Inflammatory macrophage treated with lipopolysaccharide for 4 hours (primary cell): Measurements from ENCODE around the gene DDA1.
"Not testable (repeated sequence)": the region's sequence is repeated elsewhere in the genome, so short reads cannot be mapped to it uniquely, and the experiment has no call there.

Source experiments
- DNase-seq: peaks from one replicate; pipeline ENCODE4 v3.0.0-alpha.2; 2020

The DDA1 gene

DNA sequence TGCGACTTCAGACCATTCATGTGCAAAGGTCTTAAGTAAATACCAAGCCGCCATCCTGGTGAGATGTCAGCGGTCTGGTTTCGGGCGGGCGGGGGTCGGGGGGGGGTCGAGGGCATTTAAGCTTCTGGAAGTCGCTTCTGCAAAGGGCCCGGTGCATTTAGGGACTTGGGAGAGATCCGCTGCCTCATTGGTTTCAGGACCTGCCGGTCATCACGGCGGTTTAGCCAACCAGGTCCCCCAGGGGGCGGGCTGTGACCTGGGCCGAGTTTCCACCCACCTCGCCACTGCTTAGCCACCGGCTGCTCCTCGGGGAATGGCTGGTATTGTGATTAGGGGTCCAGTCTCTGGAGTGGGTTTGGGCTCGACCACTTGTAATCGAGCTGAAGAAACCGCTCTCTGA lies 19.9 kb upstream of the DDA1 start:
- peak; percentile 81 for DNase-seq

DNA sequence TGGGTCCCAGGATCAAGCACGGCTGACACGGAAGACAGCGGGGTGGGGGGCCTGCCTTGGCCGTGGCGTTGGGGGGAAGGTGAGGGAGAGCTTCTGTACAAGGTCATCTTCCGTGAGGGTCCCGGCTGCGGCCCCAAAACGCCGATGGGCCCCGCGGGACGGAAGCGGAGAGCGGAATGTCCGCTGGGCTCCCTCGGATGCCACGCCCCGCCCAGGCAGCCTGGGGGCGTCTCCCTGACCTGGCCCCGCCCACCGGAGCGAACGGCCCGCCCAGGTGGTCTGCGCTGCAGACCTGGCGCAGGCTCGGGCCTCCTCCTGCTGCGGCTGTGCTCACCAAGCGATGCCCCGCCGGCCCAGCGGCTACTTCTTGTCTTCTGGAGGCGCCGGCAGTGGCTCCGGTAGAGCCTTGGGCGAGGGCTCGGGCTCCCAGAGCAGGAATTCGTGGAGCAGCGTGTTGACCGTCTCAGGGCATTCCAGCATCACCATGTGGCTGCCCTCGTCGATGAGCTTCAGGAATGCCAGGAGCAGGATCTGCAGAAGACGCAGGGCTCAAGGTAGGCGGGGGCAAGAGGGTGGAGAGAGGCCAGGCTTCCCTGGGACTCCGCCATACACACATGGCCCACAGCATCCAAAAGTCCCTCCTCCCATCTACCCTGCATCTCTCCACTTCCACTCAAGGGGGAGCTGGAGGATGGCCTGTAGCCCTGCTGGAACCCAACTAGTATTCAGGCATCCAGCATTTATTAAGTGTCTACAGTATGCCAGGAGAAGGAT lies 16.9 kb upstream of the DDA1 start:
- peak; percentile 85 for DNase-seq

DNA sequence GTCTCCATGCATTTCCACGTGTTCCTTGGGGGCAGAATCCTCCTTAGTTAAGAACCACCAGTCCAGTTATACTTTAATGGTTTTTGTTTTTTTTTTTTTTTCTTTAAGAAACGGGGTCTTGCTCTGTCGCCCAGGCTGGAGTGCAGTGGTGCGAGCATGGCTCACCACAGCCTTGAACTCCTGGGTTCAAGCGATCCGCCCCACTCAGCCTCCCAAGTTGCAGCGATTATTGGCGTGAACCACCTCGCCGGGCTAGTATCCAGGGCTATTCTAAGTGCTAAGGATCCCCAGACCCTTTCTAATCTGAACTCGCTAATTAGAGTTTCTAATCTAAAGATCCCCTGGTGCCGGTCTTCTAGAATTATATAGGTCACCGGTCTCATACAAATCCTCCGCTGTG lies 15.8 kb upstream of the DDA1 start:
- no peak for DNase-seq

DNA sequence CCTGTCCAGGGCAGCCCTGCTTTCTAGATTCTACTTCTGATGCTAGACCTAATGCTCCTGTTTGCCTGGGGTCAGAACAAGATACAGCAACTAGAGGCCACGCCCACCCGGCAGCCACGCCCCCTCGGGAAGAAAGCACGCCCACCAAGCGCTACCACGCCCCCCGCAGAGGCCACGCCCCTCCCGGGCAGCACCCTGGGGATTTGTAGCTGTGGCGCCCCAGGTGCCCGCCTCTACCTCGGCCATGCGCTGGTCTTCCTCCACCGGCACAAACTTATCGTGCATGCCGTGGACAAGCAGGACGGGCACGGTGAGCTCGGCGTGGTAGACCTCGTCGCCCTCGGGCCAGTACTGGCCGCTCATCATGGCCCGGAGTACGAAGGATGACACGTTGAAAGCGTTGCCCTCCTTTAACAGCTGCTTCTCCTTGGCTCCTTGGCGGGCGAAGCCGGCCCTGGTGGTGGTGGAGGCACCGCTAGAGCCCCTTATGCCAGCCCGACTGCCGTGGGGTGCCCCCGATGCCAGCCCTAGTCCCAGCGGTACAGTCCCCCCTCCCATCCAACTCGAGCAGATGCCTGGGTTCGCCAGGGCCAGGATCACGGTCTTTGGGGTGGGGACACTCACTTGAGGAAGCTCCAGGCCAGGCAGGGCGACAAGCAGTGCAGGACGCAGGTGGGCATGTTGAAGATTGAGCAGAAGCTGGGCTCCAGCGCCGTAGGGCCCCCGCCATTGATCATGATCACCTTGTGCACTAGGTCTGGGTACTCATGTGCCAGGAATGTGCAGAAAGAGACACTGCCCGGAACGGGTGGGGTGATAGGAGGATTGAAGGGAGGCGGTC lies 15.1 kb upstream of the DDA1 start:
- DNase-seq, result peak; percentile 30

DNA sequence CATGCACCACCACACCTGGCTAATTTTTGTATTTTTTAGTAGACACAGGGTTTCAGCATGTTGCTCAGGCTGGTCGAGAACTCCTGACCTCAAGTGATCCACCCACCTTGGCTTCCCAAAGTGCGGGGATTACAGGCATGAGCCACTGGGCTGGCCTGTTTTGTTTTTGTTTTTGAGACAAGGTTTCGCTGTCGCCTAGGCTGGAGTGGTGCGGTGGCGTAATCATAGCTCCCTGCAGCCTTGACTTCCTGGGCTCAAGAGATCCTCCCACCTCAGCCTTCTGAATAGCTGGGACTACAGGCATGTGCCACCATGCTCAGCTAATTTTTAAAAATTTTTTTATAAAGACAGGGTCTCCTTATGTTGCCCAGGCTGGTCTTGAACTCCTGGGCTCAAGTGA lies 13.8 kb upstream of the DDA1 start:
- DNase-seq, result not testable (repeated sequence)

DNA sequence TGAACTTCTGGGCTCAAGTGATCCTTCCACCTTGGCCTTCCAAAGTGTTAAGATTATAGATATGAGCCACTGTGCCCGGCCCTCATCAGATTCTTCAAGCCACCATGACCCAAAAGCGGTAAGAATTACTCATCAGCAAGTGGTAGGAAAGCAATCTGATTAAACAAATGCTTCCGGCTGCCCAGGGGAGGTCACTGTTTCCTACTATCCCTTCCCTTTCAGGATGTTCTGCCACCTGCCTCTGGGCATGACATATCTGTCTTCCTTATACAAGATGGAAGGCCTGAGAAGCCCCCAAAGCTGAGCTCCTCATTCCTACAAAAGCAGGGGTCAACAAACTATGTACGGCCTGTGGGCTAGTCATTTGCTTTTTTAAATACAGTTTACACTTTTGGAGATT lies 13.1 kb upstream of the DDA1 start:
- DNase-seq, result peak; percentile 20

DNA sequence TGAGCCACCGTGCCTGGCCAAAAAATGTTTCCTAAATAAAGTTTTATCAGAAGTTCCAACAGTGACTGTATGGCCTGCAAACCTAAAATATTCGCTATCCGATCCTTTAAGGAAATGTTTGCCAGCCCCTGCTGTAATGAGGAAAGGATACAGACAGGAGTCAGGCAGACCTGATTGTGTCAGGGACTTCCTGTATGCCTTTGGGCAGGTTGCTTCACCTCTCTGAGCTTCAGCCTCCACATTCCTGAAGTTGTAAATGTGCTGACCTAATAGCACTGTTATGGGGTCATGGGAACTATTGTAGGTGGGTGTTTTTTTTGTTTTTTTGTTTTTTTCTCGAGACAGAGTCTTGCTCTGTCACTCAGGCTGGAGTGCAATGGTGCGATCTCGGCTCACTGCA lies 12.4 kb upstream of the DDA1 start:
- DNase-seq, result no peak

DNA sequence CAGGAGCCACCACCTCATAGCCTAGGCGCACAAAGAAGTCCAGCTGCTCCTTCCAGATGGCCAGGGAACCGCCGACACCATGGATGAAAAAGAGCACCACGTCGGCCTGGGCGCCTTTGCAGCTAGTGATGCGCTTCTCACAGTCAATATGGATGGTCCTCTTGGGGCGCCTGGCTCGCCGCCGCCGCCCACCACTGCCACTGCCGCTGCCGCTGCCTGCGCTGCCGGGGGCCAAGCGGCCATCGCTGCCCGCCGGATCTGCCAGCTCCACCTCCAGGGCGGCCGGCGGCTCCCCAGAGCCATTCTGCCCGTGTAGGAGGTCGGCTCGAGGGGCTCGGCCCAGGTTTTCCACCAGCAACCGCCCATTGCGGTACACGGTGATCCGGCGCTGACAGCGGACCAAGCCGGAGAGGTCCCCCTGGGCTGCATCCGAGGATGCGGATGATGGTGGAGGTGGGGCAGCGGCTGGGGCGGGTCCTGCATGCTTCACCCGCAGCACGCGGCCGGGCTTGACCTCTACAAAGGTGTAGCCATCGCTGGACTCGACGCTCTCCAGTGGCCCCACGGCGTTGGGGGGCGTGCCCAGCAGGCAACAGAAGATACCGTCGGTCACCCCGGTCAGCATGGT lies 8.3 kb upstream of the DDA1 start:
- DNase-seq, result no peak

DNA sequence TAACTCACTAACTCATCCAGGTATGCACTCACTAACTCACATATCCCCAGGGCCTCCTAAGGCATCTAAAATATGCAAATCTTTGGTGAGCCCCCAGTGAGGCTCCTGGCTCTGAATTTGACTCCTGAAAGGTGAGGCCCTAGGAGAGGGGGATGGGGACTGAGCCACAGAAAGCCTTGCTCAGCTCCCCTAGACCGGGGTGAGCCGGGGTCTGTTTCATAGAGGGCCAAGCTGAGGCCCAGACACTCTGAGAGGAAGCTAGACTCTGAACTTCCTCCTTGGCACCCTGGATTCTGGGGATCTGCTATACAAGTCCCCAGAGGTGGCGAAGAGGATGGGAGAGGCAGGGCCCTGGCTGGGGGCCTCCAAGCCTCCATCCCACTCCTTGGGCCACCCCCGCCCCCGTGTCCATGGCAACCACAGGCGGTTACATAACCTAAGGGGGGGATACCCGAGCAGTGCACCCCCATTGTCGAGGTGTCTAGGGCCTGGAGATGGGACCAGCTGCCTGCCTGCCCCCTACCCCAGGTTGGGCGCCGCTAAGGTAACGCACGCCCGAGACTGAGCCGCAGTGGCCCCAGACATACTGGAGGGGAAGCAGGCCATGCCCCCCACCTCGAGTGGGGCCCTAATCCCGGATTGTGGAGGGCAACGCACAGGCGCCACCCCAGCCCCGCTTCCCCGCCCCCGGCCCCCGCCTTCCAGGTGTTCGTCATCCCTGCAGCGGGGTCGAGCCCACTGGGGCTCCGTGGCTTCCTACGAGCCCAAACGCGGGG lies 6.8 kb upstream of the DDA1 start:
- peak; percentile 52 for DNase-seq

DNA sequence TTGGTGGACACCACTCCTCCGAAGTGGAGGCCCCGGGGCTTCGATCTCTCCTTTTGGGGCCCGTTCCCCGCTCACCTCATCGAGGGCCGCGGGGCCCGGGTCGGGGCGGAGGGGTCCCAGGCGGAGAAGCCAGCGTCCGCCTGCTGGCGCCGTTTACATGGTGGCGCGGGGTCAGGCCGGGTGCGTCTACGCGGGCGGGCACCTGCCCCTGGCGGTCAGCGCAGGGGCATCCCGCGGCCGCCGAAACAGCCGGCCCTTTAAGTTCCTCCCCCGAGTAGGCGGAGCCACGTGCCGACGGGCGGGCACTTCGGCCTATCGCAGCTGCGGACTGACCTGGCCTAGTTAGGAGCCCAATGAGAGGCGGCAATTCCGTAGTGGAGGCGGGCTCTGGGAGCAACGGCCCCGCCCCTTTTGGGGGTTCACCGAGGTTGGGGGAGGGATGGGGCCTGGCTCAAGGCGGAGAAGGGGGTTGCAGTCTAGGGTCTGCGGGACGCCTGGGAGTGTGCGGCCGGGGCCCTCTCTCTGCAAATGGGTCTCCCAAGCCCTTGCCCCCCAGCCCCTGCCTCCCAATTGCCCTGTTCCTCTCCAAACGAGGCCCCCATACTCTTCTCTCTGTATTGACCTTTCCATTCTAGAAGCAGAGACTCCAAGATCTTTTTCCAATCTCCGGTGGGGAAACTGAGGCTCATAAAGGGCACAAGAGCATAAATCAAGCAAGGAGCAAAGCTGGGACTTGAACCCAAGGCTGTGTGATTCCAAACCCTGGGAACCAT lies 6.0 kb upstream of the DDA1 start, which contains the start of gene ABHD8:
ABHD8 (minus strand) TSS at position 259 of the 773 bp plus-strand sequence. CDS start 1,809 bp downstream, outside the sequence.
- DNase-seq, result peak; percentile 97

DNA sequence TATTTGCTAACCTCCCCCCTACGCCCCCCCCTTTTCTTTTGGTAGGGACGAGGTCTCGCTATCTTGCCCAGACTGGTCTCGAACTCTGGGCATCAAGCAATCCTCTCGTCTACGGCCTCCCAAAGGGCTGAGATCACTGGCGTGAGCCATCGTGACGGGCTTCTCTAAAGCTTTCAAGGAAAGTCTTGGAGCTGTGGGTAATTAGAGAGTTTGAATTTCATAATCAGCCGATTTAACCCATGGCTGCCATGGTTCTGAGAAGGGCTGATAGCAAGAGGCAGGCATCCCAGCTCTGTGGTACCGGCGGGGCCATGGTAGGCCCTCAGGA lies 5.5 kb upstream of the DDA1 start:
- DNase-seq, result no peak

DNA sequence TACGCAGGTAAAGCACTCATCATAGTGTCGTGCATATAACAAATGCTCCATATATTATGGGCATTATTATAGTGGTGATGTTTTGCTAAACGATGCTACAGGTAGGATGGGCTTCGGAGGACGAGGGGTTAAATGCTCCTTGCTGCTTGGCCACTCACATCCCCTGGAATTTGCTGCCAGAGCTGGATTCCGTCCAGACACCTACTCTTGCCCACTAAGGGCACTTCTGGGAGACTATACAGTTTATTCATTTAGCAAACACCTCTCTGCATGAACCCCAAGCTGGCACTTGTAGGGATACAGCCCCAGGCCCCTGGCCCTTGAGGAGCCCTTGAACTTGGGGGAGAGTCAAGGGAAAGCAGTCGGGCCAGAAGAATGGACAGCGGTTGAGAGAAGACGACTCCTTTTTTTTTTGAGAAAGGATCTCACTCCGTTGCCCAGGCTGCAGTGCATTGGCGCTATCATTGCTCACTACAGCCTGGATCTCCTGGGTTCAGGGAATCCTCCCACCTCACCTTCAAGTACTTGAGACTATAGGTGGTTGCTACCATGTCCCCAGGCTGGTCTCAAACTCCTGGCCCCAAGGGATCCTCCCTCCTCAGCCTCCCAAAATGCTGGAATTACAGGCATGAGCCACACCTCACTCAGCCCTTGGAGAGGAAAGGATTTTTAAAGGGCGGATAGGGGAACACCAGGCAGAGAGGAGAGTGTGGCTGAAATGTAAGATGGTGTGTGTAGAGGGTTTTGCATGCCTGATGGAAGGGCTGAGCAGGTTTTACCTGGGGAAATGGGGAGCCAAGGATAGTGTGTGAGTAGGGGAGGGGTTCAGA lies 4.8 kb upstream of the DDA1 start:
- no peak for DNase-seq

DNA sequence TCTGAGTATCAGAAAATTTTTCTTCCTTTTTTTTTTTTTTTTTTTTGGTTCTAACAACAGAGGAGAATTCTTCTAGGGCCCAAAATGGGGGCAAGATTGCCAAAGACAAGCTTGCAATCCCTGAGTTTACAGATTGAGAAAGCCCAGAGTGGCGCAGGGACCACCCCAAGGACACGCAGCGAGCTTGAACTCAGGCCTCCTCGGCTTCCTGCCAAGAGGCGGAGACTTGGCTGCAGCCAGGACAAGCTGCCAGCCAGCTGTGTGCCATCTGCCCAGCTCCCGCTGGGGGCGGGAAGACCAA lies 4.2 kb upstream of the DDA1 start:
- DNase-seq, result no peak

DNA sequence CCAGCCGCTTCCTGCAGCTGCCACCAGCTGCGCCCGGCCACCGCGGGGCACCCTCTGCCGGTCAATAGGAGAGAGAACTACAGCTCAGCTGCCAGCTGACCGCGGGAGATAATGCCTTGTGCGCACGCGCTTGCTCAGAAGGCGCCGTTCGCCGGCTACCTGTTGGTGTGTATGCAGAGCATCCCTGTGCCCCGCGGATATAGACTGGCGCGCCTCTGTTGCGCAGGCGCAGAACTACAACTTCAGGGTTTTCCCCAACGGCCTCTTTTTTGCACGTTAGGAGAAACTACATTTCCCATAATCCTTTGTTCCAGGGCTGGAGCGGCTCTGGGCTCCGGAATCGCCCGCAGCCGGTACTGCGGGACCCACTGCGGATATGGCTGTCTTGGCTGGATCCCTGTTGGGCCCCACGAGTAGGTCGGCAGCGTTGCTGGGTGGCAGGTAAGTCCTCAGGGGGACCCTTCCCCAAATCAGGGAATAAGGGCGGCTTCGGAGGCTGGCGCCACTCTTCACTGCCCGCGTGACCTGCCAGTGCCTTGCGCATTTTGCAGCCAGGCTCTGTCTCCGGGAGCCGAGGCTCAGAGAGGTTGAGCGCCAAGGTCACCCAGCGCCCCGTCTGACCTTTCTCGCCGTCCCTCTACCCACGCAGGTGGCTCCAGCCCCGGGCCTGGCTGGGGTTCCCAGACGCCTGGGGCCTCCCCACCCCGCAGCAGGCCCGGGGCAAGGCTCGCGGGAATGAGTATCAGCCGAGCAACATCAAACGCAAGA lies 3.7 kb upstream of the DDA1 start, which contains the start of gene MRPL34:
MRPL34 (plus strand) TSS at position 356 of the 768 bp plus-strand sequence; CDS start at position 377, 21 bp downstream.
- DNase-seq, result peak; percentile 97

DNA sequence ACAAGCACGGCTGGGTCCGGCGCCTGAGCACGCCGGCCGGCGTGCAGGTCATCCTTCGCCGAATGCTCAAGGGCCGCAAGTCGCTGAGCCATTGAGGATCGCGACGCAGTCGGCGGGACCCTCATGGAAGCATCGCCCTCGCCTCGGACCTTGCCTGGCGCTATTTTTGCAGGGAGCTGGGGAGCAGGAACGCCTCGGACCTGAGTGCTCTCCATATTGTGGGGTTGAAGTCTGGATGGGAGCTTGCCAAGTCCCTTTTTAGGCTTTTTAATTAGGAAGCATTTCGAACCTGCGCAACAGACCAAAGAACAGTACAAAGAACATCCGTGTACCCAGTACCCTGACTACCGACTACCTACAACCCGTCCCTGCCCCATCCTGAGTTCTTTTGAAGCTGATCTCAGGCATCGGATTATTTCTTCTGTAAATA lies 3.1 kb upstream of the DDA1 start:
- no peak for DNase-seq

DNA sequence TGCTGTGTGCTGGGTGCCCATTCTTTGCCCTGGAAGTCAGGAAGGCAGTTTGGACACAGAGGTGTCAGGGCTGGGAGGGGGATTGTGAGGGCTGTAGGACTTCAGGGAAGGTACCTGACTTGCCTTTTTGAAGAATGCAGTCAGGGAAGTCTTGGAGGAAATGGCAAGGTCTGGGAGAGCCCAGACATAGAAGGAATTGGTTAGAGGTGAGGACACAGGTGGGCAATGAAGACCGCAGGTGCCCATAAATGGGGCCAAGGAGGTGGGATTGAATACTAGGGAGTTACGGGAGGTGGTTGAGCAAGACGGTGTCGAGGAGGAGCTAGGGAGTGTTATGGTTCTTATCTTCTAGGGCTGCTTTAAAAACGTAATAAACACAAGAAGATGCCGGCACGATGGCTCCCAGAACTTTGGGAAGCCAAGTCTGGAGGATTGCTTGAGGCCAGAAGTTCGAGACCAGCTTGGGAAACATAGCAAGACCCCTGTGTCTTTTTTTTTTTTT lies 1.4 kb upstream of the DDA1 start:
- no peak for DNase-seq

DNA sequence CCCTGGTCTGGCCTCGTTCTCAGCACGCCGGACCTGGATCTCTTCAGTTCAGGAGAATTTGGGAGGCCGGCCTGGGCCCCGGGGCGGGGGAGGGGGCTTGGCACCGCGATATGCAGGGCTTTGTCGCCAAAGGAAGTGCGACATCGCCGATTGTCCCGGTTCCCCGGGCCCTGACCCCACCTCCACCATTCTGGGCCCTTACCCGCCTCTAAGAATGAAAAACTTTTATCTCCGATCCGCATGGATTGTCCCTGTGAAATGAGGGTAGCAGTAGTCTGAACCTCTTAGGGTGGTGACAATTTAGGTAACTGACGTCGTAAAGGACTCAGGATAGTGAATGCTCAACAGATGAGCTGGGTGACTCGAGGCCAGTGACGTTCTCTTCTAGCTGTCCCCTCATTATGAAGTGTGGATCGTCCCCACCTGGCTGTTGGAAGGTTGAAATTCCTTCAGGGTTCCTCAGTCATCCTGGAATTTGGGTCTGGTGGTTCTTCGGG lies 650 bp downstream of the DDA1 start:
- DNase-seq, result no peak

DNA sequence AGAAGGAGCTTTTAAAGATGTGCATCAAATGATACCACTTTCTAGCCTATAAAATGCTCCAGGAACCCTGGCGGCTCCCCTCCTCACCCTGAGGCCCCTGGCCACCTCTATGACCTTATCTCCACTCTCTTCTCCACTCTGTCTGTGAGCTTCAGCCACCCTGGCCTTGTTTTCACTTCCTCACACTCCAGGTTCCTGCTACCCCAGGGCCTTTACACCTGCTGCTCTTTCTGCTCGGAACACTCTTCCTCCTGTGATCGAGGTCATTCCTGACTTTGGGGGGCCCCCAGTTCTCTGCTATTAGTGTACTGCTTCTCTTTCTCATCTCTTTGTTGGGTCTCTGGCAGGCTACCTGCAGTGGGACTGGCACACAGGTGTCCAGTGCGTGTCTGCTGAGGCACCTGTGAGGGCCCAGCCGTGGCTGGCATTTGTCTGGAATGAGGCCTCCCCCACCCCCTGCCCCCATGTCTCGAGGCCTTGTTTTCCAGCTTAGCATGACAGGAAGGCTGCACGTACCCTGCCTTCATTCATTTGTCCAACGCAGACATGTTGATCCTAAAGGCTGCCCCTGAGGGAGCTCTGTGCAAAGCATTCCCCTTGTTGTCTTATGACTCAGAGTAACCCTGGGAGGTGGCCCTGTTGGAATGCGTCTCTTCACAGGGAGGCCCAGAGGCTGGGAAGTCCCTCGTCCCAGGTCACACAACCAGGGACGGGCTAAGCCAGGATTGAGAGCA lies 2.3 kb downstream of the DDA1 start:
- no peak for DNase-seq
